ENCODE measurements around the gene CEP295NL. TPM values are rescaled to one million over a fixed set of nuclear protein-coding genes. Genes with fewer than 3 reads are reported as not detected.
"Not testable (repeated sequence)": the region's sequence is repeated elsewhere in the genome, so short reads cannot be mapped to it uniquely, and the experiment has no call there.

CEP295NL gene
- total RNA-seq, 1 experiment from 2014 or later: 0.20 TPM

- DNase-seq (ENCODE audit: extremely low read depth, low read depth): no peak
These were observed 7.7 kb upstream of the CEP295NL start for GRCh38 chr17:78910497-78911284.

- no peak for DNase-seq (ENCODE audit: extremely low read depth, low read depth)
These were observed 5.4 kb upstream of the CEP295NL start for GRCh38 chr17:78908426-78908825.

DNA sequence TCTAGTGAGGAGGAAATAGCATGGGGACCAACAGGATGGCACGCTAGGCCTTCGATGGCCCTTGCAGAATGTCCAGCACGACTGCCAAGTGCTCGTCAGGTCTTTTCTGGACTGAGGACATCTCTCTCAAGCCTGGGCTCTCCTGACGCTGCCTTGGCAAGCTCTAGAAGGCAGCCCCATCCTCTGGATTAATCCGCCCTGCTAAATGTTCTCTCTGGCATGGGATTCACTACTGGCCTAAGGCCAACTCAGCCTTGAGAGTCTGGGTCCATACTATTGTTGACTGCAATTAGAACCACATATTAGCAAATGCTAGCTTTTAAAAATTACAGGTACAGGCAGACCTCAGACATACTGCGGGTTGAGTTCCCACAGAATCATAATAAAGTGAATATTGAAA lies 2.5 kb upstream of the CEP295NL start:
- no peak for DNase-seq (ENCODE audit: extremely low read depth, low read depth)

- DNase-seq (ENCODE audit: extremely low read depth, low read depth): no peak
These were observed 2.1 kb upstream of the CEP295NL start for GRCh38 chr17:78905116-78905515.

DNA sequence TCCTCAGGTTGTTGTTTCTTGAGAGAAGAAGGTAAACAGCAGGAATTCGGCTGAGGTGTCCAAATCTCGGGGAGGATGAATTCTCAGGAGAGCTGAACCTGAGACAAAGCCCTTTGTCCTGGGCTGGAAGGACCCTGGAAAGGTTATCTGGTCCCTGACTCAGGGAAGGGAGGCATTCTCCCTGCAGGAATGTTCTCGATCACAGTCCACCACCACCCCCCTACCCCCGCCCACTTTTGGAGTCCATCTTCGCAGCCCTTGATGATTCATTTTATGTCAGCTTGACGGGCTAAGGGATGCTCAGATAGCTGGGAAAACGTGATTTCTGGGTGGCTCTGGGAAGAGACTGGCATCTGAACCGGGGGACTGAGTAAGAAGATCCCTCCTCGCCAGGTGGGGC lies 1.4 kb upstream of the CEP295NL start:
- no peak for DNase-seq (ENCODE audit: extremely low read depth, low read depth)

DNA sequence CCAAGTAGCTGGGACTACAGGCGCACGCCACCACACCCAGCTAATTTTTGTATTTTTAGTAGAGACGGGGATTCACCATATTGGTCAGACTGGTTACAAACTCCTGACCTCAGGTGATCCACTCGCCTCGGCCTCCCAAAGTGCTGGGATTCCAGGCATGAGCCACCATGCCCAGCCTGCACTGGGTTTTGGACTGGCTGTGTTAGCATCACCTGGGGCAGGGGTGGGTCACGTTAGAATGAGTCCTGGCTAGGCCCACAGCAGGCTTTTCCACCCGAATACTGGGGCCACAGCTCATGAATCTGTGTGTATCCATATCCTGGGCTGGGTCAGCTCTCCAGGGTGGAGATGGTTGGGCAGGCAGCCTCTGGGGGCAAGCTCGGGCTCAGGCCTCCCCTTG lies 770 bp downstream of the CEP295NL start:
- DNase-seq (ENCODE audit: extremely low read depth, low read depth): not testable (repeated sequence)

DNA sequence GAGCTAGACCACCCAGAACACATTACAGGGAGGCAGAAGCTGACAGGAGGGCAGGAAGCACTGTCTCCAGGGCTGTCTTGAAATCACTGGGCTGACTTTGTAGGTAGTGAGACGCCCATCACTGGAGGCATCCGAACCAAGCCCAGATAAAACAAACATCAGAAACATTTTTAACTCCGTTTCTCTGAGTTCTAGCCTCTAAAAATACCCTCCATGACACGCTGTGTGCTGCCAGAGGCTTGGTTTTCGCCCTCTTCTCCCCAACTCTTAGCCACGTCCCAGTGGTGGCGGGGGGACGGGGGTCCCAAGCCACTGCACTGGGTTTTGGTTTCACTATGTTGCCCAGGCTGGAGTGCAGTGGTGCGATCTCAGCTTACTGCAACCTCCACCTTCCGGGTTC lies 1.2 kb downstream of the CEP295NL start:
- DNase-seq (ENCODE audit: extremely low read depth, low read depth): no peak

GRCh38 chr17:78900816-78901215 lies 2.2 kb downstream of the CEP295NL start:
- no peak for DNase-seq (ENCODE audit: extremely low read depth, low read depth)

GRCh38 chr17:78899361-78900260 lies 3.4 kb downstream of the CEP295NL start:
- no peak for DNase-seq (ENCODE audit: extremely low read depth, low read depth)

DNA sequence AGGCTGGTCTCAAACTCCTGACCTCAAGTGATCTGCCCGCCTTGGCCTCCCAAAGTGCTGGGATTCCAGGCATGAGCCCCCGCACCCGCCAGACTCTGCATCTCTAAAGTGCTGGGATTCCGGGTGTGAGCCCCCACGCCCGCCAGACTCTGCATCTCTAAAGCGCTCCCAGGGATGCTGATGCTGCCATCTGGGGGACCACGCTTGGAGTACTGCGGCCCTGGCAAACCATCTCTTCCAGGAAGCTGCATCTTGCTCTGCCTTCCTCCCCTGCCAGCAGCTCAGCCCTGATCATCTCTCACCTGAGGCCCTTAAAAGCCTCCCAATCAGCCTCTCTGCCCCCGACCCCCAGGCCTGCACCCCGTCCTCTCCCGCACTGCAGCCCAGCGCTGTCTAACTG lies 4.1 kb downstream of the CEP295NL start:
- DNase-seq (ENCODE audit: extremely low read depth, low read depth): no peak

DNA sequence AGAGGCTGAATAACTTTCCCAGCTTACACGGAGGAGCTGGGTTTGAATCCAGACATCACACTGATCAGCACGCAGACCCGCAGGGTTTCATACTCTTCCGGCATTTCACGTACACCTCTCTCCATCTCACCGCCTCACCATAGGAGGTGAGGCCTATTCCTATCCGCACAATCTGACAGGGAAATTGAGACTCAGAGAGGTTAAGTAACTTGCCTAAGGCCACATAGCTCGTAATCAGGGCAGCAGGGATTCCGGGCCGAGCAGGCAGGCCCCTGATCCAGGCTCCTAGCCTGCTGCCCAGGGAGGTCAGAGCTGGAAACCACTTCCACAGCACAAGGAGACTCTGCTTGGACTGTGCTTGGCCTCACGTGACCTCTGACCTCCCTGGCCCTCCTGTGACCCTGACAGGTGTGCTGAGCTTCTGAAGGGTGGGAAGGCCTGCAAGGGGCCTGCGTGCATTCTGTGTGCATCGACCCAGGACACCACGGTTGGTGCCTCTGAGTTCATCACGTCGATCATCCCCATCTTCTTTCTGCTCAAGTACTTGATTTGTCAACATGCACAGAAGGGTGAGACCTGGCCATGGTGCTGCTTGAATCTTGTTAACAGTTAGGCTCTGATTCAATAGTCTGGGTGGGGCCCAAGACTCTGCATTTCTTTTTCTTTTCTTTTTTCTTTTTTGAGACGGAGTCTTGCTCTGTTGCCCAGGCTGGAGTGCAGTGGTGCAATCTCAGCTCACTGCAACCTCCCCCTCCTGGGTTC lies 4.7 kb downstream of the CEP295NL start:
- DNase-seq (ENCODE audit: extremely low read depth, low read depth): no peak

DNA sequence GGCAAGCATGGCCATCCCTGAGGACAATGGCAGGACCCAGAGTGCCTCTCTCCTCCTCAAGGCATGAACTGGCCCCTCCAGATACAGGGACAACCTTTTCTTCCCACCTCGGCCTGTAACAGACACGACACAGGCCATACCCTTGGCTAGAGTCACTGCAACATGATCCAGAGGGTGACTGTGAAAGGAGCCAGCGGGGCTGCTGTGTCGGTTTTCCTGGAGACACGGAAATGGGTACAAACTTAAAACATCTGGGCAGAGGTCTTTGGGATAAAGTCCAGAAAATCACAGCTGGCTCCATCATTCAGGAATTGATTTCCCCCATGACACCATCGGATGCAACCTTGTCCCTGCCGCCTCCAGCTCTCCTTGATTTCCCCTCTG lies 5.3 kb downstream of the CEP295NL start:
- DNase-seq (ENCODE audit: extremely low read depth, low read depth): no peak

DNA sequence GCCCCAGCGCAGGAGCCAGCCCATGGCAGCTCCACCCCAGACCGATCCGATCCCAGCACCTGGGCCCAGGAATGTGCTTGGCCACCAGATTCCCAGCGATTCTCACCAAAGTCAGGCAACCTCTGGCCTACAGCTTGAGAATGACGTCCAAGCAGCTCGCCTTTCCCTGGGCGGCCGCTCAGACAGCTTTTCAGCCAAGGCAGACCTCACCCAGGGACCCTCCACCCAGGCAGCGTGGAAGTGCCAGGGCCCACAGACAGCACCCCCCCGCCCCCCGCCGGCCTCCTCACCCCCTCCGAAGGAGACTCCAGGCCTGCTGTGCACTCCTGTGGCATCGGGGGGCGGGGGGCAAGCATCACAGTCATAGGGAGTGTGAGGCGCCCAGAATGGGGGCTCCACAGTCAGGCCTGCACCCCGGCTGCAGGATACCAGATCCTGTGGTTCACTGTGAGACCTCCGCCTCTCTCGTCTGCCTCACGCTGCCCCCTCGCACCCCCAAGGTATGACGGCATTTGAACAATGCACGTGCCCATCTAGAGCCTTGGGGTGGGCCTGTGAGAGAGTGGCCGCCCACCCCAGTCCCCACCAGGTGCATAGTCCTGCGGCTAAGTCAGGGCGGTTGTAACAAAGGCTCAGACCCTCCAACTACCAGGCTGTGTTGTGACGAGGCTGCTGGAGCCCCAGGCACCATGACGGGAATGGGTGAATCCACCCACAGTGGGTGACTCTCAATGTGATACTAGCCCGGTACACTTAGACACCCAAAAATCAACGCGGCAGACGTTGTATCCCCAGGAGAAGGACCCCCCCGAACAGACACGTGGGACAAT lies 6.0 kb downstream of the CEP295NL start:
- DNase-seq (ENCODE audit: extremely low read depth, low read depth): no peak

DNA sequence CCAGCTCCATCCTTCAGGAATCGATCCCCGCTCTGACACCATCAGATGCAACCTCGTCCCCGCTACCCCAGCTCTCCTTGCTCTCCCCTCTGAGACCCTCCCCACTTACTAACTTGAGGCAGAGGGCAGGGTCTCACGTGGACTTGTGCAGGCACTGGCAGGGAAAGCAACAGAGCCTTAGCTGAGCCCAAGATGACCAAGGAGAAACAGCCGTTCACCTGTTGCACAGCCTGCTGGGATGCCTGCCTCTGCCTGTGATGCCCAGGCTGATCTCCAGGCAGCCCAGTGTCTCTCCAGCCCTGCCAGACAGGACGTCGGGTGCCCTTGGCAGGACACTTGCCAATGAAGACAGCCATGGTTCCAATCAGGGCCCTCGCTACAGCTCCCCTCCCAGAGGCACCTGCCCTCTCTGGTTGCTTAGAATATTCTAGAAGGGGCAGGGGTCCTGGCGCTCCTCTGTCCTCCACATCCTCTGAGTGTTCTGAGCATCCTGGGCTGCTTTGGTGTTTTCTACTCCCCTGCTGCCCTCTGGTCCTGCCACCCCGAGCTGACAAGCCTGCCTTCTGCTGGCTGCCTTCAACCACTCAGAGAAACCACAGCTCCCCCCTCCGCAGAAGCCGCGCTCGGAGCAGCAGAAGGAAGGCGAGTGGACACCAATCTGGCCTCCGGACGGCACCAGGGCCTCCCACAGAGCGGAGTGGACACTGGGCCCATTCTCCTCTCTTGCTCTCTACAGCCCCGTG lies 6.7 kb downstream of the CEP295NL start:
- no peak for DNase-seq (ENCODE audit: extremely low read depth, low read depth)

- no peak for DNase-seq (ENCODE audit: extremely low read depth, low read depth)
These were observed 7.7 kb downstream of the CEP295NL start for GRCh38 chr17:78895322-78895721.

DNA sequence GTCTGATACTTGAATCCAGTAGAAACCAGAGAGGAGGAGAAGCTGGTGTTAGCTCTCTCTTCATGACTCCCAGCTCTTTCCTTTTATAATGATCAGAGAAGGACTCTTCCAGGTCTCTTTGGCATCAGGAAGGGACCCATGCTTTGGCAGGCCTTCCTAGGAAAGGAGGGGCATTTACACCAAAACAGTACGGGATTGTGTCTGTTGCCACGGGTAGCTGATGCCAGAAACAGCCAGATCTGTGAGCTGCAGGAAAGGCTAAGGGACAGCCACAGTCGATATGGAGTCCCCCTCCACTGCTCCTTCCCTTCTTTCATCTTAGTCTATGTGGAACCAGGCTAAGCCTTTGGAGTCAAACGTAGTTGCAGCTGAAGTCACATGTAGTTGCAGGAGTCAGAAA lies 9.3 kb downstream of the CEP295NL start:
- no peak for DNase-seq (ENCODE audit: extremely low read depth, low read depth)

DNA sequence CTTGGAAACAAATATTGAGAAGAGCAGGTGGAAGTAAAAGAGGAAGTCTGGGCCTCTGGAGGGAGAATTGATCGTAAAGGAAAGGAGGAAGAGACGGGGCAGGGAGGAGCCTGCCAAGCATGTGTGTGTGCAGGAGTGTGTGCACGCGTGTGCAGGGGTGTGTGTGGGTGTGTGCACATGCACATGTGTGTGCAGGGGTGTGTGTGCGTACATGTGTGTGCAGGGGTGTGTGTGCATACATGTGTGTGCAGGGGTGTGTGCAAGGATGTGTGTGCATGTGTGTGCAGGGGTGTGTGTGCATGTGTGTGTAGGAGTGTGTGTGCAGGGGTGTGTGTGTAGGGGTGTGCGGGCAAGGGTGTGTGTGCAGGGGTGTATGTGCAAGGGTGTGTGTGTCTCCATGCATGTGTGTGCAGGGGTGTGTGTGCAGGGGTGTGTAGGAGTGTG lies 10.0 kb downstream of the CEP295NL start:
- no peak for DNase-seq (ENCODE audit: extremely low read depth, low read depth)

- no peak for DNase-seq (ENCODE audit: extremely low read depth, low read depth)
These were observed 10.5 kb downstream of the CEP295NL start for GRCh38 chr17:78892520-78892919.

GRCh38 chr17:78892062-78892456 lies 10.9 kb downstream of the CEP295NL start:
- DNase-seq (ENCODE audit: extremely low read depth, low read depth): no peak

Data from NCI-H460 (cell line).